OCI-LY1 (cell line): ENCODE data around the gene ANKFN1.

Experiments used
- CTCF ChIP-seq: fragments of 200-600 bp; sonication (generic), shearing (Covaris generic); IDR thresholded peaks from 2 replicates; pipeline ENCODE4 v1.5.1; 2017; ENCODE audit warnings: mild to moderate bottlenecking, antibody characterized with exemption, low read length, moderate library complexity, mixed read lengths
- EZH2 ChIP-seq: fragments of 200-600 bp; sonication (generic), shearing (Covaris generic); IDR thresholded peaks from 2 replicates; pipeline ENCODE4 v1.8.0; 2017; ENCODE audit warnings: borderline replicate concordance, mixed run types, mild to moderate bottlenecking, antibody characterized with exemption, low read length, moderate library complexity, mixed read lengths

- TF ChIP-seq CTCF (no peak), EZH2 (no peak)
These were observed 293.9 kb downstream of the ANKFN1 start for GRCh38 chr17:56447171-56447570.
